Measurements from ENCODE around the gene PERM1.
A peak's percentile ranks its signal among the peaks of the same experiment; 100 is the strongest.

PERM1 gene

GRCh38 chr1:998995-999724 is 17.3 kb upstream of the PERM1 start:
- Histone ChIP-seq H4K8ac (ENCODE audit: low read depth, low read length) (no peak overlapping the region), H3K79me2 (ENCODE audit: control insufficient read depth, insufficient read depth, low read length) (no peaks in the 10 kb centered on the region), H3K27ac (ENCODE audit: low read depth, low read length) (no peak overlapping the region), H3K4ac (ENCODE audit: low read depth, low read length) (no peak overlapping the region), H3K56ac (ENCODE audit: low read length) (peak overlapping the region; percentile 56), H3K4me1 (ENCODE audit: control insufficient read depth, low read depth, low read length) (no peaks in the 10 kb centered on the region), H3K23ac (ENCODE audit: low read length) (no peak overlapping the region), H2AK5ac (ENCODE audit: low read length) (no peak overlapping the region), H3K18ac (ENCODE audit: low read length) (no peak overlapping the region), H3K27me3 (ENCODE audit: insufficient read depth, low read length, poor library complexity) (peaks cover 29% of the 10 kb centered on the region), H3K79me1 (ENCODE audit: low read length) (no peaks in the 10 kb centered on the region), H3K4me3 (ENCODE audit: low read length) (no peak overlapping the region), H2BK120ac (ENCODE audit: low read depth, low read length) (no peak overlapping the region), H3K36me3 (ENCODE audit: control insufficient read depth, insufficient read depth, low read length) (no peaks in the 10 kb centered on the region), H3K4me2 (ENCODE audit: low read length) (no peak overlapping the region), H4K5ac (ENCODE audit: low read length) (no peak overlapping the region), H3K9ac (ENCODE audit: low read length) (no peak overlapping the region), H2BK15ac (replicated peaks; ENCODE audit: low read depth) (no peak overlapping the region), H2BK5ac (ENCODE audit: low read length) (no peak overlapping the region)
- DNase-seq, result peak; percentile 38
- no CpG with 5 or more reads among the region's 86 CpGs for whole genome bisulfite sequencing (ENCODE audit: extremely low coverage, insufficient coverage, low lambda C conversion rate)

GRCh38 chr1:998745-998994 is 16.8 kb upstream of the PERM1 start:
- Histone ChIP-seq H3K4me2 (ENCODE audit: low read length) (no peak overlapping the region), H2BK15ac (replicated peaks; ENCODE audit: low read depth) (no peak overlapping the region), H3K4me1 (ENCODE audit: control insufficient read depth, low read depth, low read length) (no peaks in the 10 kb centered on the region), H3K4ac (ENCODE audit: low read depth, low read length) (no peak overlapping the region), H4K5ac (ENCODE audit: low read length) (no peak overlapping the region), H3K27me3 (ENCODE audit: insufficient read depth, low read length, poor library complexity) (peaks cover 29% of the 10 kb centered on the region), H3K56ac (ENCODE audit: low read length) (no peak overlapping the region), H2BK5ac (ENCODE audit: low read length) (no peak overlapping the region), H3K4me3 (ENCODE audit: low read length) (no peak overlapping the region), H3K79me1 (ENCODE audit: low read length) (no peaks in the 10 kb centered on the region), H2BK120ac (ENCODE audit: low read depth, low read length) (no peak overlapping the region), H3K23ac (ENCODE audit: low read length) (no peak overlapping the region), H3K36me3 (ENCODE audit: control insufficient read depth, insufficient read depth, low read length) (no peaks in the 10 kb centered on the region), H4K8ac (ENCODE audit: low read depth, low read length) (no peak overlapping the region), H3K27ac (ENCODE audit: low read depth, low read length) (no peak overlapping the region), H3K79me2 (ENCODE audit: control insufficient read depth, insufficient read depth, low read length) (no peaks in the 10 kb centered on the region), H2AK5ac (ENCODE audit: low read length) (no peak overlapping the region), H3K18ac (ENCODE audit: low read length) (no peak overlapping the region), H3K9ac (ENCODE audit: low read length) (no peak overlapping the region)
- no peak for DNase-seq
- WGBS (ENCODE audit: extremely low coverage, insufficient coverage, low lambda C conversion rate), result no CpG with 5 or more reads among the region's 27 CpGs

- no peak overlapping the region for H3K18ac ChIP-seq (ENCODE audit: low read length)
- H2BK5ac ChIP-seq (ENCODE audit: low read length), result no peak overlapping the region
- peak overlapping the region; percentile 24 for H3K23ac ChIP-seq (ENCODE audit: low read length)
- no CpG with 5 or more reads among the region's 75 CpGs for WGBS (ENCODE audit: extremely low coverage, insufficient coverage, low lambda C conversion rate)
- no peak overlapping the region for H4K5ac ChIP-seq (ENCODE audit: low read length)
- no peaks in the 10 kb centered on the region for H3K79me1 ChIP-seq (ENCODE audit: low read length)
- peaks cover 29% of the 10 kb centered on the region for H3K27me3 ChIP-seq (ENCODE audit: insufficient read depth, low read length, poor library complexity)
- H3K4me2 ChIP-seq (ENCODE audit: low read length), result no peak overlapping the region
- H3K27ac ChIP-seq (ENCODE audit: low read depth, low read length), result no peak overlapping the region
- H3K4me3 ChIP-seq (ENCODE audit: low read length), result no peak overlapping the region
- no peaks in the 10 kb centered on the region for H3K4me1 ChIP-seq (ENCODE audit: control insufficient read depth, low read depth, low read length)
- no peak overlapping the region for H2BK120ac ChIP-seq (ENCODE audit: low read depth, low read length)
- no peaks in the 10 kb centered on the region for H3K79me2 ChIP-seq (ENCODE audit: control insufficient read depth, insufficient read depth, low read length)
- no peak overlapping the region for H2AK5ac ChIP-seq (ENCODE audit: low read length)
- no peak overlapping the region for H4K8ac ChIP-seq (ENCODE audit: low read depth, low read length)
- no peak overlapping the region for H3K4ac ChIP-seq (ENCODE audit: low read depth, low read length)
- H3K36me3 ChIP-seq (ENCODE audit: control insufficient read depth, insufficient read depth, low read length), result no peaks in the 10 kb centered on the region
- peak; percentile 31 for DNase-seq
- no peak overlapping the region for H3K9ac ChIP-seq (ENCODE audit: low read length)
- H3K56ac ChIP-seq (ENCODE audit: low read length), result no peak overlapping the region
- no peak overlapping the region for H2BK15ac ChIP-seq (replicated peaks; ENCODE audit: low read depth)
Measured at GRCh38 chr1:997993-998744, 16.3 kb upstream of the PERM1 start.

GRCh38 chr1:997713-997992 is 15.8 kb upstream of the PERM1 start:
- Histone ChIP-seq H3K79me2 (ENCODE audit: control insufficient read depth, insufficient read depth, low read length) (no peaks in the 10 kb centered on the region), H3K4me3 (ENCODE audit: low read length) (no peak overlapping the region), H2AK5ac (ENCODE audit: low read length) (no peak overlapping the region), H4K5ac (ENCODE audit: low read length) (no peak overlapping the region), H3K27ac (ENCODE audit: low read depth, low read length) (no peak overlapping the region), H3K36me3 (ENCODE audit: control insufficient read depth, insufficient read depth, low read length) (no peaks in the 10 kb centered on the region), H3K79me1 (ENCODE audit: low read length) (no peaks in the 10 kb centered on the region), H3K4me2 (ENCODE audit: low read length) (no peak overlapping the region), H2BK120ac (ENCODE audit: low read depth, low read length) (no peak overlapping the region), H3K18ac (ENCODE audit: low read length) (no peak overlapping the region), H2BK5ac (ENCODE audit: low read length) (no peak overlapping the region), H3K4ac (ENCODE audit: low read depth, low read length) (no peak overlapping the region), H3K23ac (ENCODE audit: low read length) (no peak overlapping the region), H3K56ac (ENCODE audit: low read length) (no peak overlapping the region), H3K9ac (ENCODE audit: low read length) (no peak overlapping the region), H4K8ac (ENCODE audit: low read depth, low read length) (no peak overlapping the region), H3K27me3 (ENCODE audit: insufficient read depth, low read length, poor library complexity) (peaks cover 27% of the 10 kb centered on the region), H3K4me1 (ENCODE audit: control insufficient read depth, low read depth, low read length) (no peaks in the 10 kb centered on the region), H2BK15ac (replicated peaks; ENCODE audit: low read depth) (no peak overlapping the region)
- DNase-seq, result no peak
- no CpG with 5 or more reads among the region's 3 CpGs for WGBS (ENCODE audit: extremely low coverage, insufficient coverage, low lambda C conversion rate)

DNA sequence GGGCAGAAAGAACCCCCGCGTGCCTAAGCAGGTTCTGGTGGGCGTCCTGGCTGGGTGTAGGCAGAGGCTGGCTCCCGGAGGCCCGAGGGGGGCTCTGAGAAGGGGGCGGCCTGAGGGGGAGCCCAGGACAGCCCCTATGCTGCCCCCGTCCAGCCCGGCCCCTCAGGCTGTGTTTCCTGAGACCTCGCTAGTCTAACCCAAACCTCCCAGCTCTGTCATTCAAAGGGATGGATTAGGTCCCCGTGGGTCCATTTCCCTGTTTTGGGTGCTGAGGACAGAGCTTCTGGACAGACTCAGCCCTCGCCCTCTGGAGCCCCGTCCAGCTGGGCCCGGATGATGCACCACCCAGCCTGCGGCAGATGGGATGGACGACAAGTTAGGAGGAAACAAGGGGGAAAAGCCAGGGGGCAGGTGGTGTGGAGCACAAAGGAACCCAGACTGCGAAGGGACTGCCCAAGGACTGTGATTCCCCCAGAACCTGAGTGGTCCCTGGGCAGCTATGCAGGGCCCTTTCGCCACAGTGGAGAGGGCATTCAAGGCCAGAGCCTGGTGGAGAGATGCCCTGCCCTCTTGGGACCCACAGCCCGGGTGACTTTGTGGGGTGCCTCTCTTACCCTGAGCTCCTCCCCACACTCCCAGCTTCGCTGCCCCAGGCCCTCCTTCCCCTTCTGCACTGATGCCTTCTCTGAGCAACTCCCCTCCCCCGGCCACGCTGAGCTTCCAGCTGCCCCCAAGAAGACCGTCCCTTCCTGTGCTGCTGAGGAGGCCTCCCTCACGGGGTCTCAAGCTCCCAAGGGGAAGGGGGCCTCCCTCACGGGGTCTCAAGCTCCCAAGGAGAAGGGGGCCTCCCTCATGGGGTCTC is 15.2 kb upstream of the PERM1 start:
- no peaks in the 10 kb centered on the region for H3K79me1 ChIP-seq (ENCODE audit: low read length)
- DNase-seq, result no peak
- H4K5ac ChIP-seq (ENCODE audit: low read length), result no peak overlapping the region
- no peak overlapping the region for H3K27ac ChIP-seq (ENCODE audit: low read depth, low read length)
- H3K4me1 ChIP-seq (ENCODE audit: control insufficient read depth, low read depth, low read length), result no peaks in the 10 kb centered on the region
- no peak overlapping the region for H3K56ac ChIP-seq (ENCODE audit: low read length)
- no CpG with 5 or more reads among the region's 24 CpGs for WGBS (ENCODE audit: extremely low coverage, insufficient coverage, low lambda C conversion rate)
- H3K79me2 ChIP-seq (ENCODE audit: control insufficient read depth, insufficient read depth, low read length), result no peaks in the 10 kb centered on the region
- no peak overlapping the region for H3K23ac ChIP-seq (ENCODE audit: low read length)
- H3K4ac ChIP-seq (ENCODE audit: low read depth, low read length), result no peak overlapping the region
- no peak overlapping the region for H3K4me2 ChIP-seq (ENCODE audit: low read length)
- H3K27me3 ChIP-seq (ENCODE audit: insufficient read depth, low read length, poor library complexity), result peaks cover 27% of the 10 kb centered on the region
- H4K8ac ChIP-seq (ENCODE audit: low read depth, low read length), result no peak overlapping the region
- H2AK5ac ChIP-seq (ENCODE audit: low read length), result no peak overlapping the region
- H3K9ac ChIP-seq (ENCODE audit: low read length), result no peak overlapping the region
- H3K36me3 ChIP-seq (ENCODE audit: control insufficient read depth, insufficient read depth, low read length), result no peaks in the 10 kb centered on the region
- no peak overlapping the region for H2BK120ac ChIP-seq (ENCODE audit: low read depth, low read length)
- H2BK15ac ChIP-seq (replicated peaks; ENCODE audit: low read depth), result no peak overlapping the region
- H3K18ac ChIP-seq (ENCODE audit: low read length), result no peak overlapping the region
- no peak overlapping the region for H2BK5ac ChIP-seq (ENCODE audit: low read length)
- H3K4me3 ChIP-seq (ENCODE audit: low read length), result no peak overlapping the region

Data from mesendoderm (in vitro differentiated cells).